Body of pancreas (tissue), 4 donors: Measurements from ENCODE around the gene AQP12B. TPM values are rescaled to one million over a fixed set of nuclear protein-coding genes. Genes with fewer than 3 reads are reported as not detected.

Experiments
- ATAC-seq: fragments of 150-250 bp; one replicate; pipeline ENCODE4 v1.9.1; 2016
- DNase-seq, 4 donors: peaks; one replicate each; pipeline ENCODE4 v3.0.0-alpha.2; 2019
- H3K27ac ChIP-seq, 4 donors: fragments of 200-600 bp; sonication (generic); 1 replicate in 3 of 4; 2 replicates in 1 of 4; pipeline versions ENCODE4 v1.5.1 to v1.6.1; 2016 to 2019; ENCODE audit warnings: mild to moderate bottlenecking in 1 of 4, mixed read lengths in 1 of 4, moderate library complexity in 1 of 4
- H3K27me3 ChIP-seq, 2 donors: fragments of 200-600 bp; sonication (generic); one replicate each; pipeline ENCODE4 v1.6.0; 2016; ENCODE audit warnings: mild to moderate bottlenecking in 1 of 2
- H3K36me3 ChIP-seq, 2 donors: fragments of 200-600 bp; sonication (generic); replicated peaks in 1 of 2; 2 replicates each; pipeline ENCODE4 v1.5.1; 2016; ENCODE audit warnings: low read depth in 2 of 2; ENCODE audit not compliant: insufficient read depth in 1 of 2
- H3K4me1 ChIP-seq: fragments of 200-600 bp; sonication (generic); one replicate; pipeline ENCODE4 v1.6.0; 2016
- H3K4me3 ChIP-seq, 2 donors: fragments of 200-600 bp; sonication (generic); 1 replicate in 1 of 2; 2 replicates in 1 of 2; pipeline ENCODE4 v1.5.1; 2016 to 2019
- H3K9me3 ChIP-seq, 3 donors: fragments of 200-600 bp; sonication (generic); 1 replicate in 2 of 3; 2 replicates in 1 of 3; pipeline ENCODE4 v1.5.1; 2016
- POLR2A ChIP-seq, 3 donors: fragments of 450-650 bp; IDR thresholded peaks; one replicate each; pipeline ENCODE4 v1.6.1; 2016; ENCODE audit warnings: antibody characterized with exemption in 3 of 3, mild to moderate bottlenecking in 2 of 3
- WGBS, 2 donors: methylation state at CpG; one replicate each; pipeline ENCODE4 v1.1.5; 2017; 5-methylcytosine and 5-hydroxymethylcytosine counted together
- intact Hi-C: fragments of 100-400 bp; cut with DNase I; formaldehyde crosslinking; loops from one replicate; pipeline ENCODE4 v1.15.1; 2023
- total RNA-seq, 2 donors: library from RNA; depleted of rRNA; stranded (reverse); fragments of >200 nt; gene quantifications; one replicate each; pipeline ENCODE4 v1.1.0, GENCODE V29; 2016
- TF ChIP-seq, protein P1 (sequence below), 7 experiments: fragments of 450-650 bp in 4 of 7; fragments of 200-600 bp in 3 of 7; sonication (generic) in 3 of 7; IDR thresholded peaks; one replicate each; pipeline ENCODE4 v1.5.1; 2016 to 2019; ENCODE audit warnings: antibody characterized with exemption in 7 of 7

The AQP12B gene
- total RNA-seq, 2 donors from 2014 or later: 328 to 392 TPM

DNA sequence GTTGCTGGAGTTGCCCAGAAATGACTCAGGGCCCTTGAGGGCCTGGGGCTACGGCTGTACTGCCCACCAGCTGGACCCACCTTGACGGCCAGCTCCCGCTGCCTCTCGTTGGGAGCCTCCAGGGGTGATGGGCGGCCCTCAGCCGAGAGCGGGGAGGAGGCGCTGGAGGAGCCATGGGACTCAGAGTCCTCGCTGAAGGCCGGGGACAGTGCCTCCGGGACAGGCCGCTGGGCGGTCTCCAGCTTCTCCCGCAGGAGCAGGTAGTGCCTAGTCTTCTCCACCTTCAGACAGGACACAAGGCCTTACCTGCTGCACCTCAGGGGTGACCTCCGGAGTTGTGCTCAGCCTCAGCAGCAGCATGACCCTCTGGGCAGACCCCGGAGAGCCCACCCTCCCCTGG lies 39.7 kb upstream of the AQP12B start:
- Histone ChIP-seq H3K9me3 (no peaks in the 10 kb centered on the region), H3K4me1 (no peaks in the 10 kb centered on the region), H3K27me3 (no peaks in the 10 kb centered on the region), H3K36me3 (no peaks in the 10 kb centered on the region), H3K4me3 (no peak overlapping the region), H3K27ac (no peak overlapping the region)
- intact Hi-C loops: no loop called here
- ATAC-seq: no peak
- 87% methylated on average over 16 of the region's 16 CpGs; no CpG with 5 or more reads in 1 of the 2 donors for WGBS, 2 donors
- DNase-seq: no peak
- TF ChIP-seq, protein P1, sequence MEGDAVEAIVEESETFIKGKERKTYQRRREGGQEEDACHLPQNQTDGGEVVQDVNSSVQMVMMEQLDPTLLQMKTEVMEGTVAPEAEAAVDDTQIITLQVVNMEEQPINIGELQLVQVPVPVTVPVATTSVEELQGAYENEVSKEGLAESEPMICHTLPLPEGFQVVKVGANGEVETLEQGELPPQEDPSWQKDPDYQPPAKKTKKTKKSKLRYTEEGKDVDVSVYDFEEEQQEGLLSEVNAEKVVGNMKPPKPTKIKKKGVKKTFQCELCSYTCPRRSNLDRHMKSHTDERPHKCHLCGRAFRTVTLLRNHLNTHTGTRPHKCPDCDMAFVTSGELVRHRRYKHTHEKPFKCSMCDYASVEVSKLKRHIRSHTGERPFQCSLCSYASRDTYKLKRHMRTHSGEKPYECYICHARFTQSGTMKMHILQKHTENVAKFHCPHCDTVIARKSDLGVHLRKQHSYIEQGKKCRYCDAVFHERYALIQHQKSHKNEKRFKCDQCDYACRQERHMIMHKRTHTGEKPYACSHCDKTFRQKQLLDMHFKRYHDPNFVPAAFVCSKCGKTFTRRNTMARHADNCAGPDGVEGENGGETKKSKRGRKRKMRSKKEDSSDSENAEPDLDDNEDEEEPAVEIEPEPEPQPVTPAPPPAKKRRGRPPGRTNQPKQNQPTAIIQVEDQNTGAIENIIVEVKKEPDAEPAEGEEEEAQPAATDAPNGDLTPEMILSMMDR (IDR thresholded peaks at IDR 0.05): no peak
- no peak for TF ChIP-seq POLR2A (IDR thresholded peaks at IDR 0.05)

DNA sequence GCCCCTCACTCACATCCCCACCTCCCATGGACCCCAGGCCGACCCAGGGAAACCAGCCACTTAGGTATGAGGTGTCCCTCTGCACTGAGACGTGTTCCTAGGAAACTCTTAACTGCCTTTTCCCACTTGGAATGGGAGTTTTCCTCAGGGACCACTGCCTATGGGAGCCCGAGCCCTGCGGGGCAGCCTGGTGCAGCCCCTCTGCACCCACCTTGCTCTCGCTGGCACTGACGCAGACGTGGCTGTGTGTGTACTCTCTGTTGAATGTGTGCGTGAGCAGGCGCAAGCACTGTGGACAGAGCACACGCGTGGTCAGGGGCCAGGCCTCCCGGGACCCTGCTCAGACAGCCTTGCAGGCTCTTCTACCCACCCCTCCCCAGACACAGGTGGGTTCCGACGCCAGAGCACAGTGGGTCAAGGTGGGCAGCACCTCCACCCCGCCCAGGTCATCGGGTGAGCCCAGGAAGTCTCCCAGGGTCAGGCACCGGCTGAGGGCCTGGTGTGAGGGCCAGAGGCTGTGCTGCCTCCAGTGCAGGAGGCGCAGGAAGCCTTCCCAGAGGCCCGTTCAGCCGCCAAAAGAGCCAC lies 39.0 kb upstream of the AQP12B start:
- DNase-seq (no peak), ATAC-seq (no peak)
- TF ChIP-seq, protein P1 (IDR thresholded peaks at IDR 0.05): no peak
- TF ChIP-seq POLR2A (IDR thresholded peaks at IDR 0.05): no peak
- H3K27ac ChIP-seq: no peak overlapping the region
- no peaks in the 10 kb centered on the region for H3K9me3 ChIP-seq
- intact Hi-C loops: no loop called here
- 88 to 89% methylated on average over 2 to 20 of the region's 20 CpGs for WGBS, 2 donors
- no peaks in the 10 kb centered on the region for H3K4me1 ChIP-seq
- H3K27me3 ChIP-seq: no peaks in the 10 kb centered on the region
- H3K36me3 ChIP-seq: no peaks in the 10 kb centered on the region
- no peak overlapping the region for H3K4me3 ChIP-seq

DNA sequence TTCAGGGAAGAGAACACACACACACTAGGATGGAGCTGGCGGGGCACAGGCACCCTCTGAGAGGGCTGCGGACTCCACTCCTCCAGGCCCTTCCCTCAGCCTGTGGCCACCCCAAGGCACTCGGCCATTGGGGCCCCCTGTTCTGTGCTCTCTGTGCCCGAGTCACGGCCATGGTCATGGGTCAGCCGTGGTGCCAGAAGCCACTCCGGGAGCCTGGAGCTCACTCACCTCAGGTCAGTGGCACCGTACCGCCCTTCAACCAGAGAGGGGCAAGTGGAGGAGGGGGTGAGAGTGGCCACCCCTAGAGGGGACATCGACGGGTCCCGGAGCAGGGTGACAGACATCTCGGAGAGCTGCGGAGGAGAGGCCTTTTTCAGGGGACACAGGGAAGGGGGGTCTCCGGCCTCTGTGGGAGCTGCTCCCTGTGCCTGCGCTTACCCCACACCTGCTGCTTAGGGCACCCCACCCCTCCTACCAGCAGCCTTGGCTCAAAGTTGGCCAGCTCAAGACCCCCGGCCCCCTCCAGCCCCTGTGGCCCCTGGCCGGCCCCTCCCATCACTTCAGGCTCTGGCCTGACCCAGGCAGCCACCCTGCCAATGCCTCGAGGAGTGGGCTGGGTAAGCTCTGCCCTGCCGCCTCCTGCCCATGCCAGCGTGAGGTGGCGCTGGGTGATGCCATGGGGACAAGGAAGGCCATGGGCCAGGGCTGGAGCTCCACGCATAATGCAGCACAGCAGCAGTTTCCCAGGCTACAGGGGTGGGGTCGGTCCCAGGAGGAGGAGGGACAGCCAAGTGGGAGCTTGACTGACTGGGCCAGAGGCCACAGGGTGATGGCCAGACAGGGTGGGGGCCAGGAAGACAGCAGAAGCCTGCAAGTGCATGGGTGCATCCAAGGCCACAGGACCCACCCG lies 38.3 kb upstream of the AQP12B start:
- no peak for DNase-seq
- no peak overlapping the region for H3K27ac ChIP-seq
- H3K4me3 ChIP-seq: no peak overlapping the region
- no peaks in the 10 kb centered on the region for H3K4me1 ChIP-seq
- ATAC-seq: no peak
- no peak for TF ChIP-seq POLR2A (IDR thresholded peaks at IDR 0.05)
- TF ChIP-seq, protein P1 (IDR thresholded peaks at IDR 0.05): no peak
- no peaks in the 10 kb centered on the region for H3K36me3 ChIP-seq
- intact Hi-C loops: no loop called here
- no peaks in the 10 kb centered on the region for H3K9me3 ChIP-seq
- 88 to 90% methylated on average over 5 to 18 of the region's 25 CpGs for WGBS, 2 donors
- H3K27me3 ChIP-seq: no peaks in the 10 kb centered on the region

DNA sequence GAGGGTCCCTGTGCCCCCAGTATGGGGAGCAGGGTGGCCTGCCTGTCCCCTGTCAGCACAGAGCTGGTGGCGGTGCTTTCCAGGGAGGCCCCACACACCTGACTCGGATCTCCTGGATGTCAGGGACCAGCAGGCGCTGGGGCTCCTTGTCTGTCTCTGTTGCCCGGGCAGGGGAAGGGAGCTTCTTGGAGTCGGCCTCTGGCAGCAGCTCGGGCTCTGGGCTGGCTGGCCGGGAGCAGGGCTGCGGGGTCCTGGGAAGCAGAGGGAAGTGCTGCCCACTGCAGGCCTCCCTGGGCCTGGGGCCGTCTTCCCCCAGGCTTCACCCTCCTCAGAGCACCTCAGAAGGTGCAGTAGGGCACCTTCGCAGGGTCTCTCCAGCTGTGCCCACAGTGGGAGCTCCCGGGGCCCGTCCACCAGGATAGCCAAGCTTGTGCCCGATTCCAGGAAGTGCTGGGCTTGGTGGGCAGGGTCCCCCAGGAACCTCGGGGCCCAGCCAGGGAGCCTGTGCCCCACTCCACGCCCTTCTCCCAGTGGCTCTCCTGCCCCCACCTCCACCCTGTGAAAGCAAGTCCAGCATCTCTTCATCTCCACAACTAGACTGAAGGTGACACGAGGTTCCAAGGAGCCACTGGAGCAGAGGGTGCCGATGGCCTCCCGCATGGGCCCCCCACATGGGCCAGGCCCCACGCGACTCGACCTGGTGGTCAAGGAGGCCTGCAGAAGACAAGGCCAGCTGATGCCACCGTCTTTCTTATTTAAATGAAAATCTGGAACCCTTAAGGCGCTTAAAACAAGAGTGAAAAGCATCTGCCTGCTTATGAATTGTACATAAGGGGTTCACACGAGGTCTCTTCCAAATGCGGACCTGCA lies 37.2 kb upstream of the AQP12B start:
- intact Hi-C loops: no loop called here
- Histone ChIP-seq H3K27me3 (no peaks in the 10 kb centered on the region), H3K27ac (no peak overlapping the region), H3K4me3 (no peak overlapping the region), H3K4me1 (peaks cover 7% of the 10 kb centered on the region), H3K36me3 (no peaks in the 10 kb centered on the region), H3K9me3 (no peaks in the 10 kb centered on the region)
- TF ChIP-seq, protein P1 (IDR thresholded peaks at IDR 0.05): no peak
- no peak for TF ChIP-seq POLR2A (IDR thresholded peaks at IDR 0.05)
- ATAC-seq: no peak
- WGBS, 2 donors: 84 to 87% methylated on average over 4 to 24 of the region's 25 CpGs
- no peak for DNase-seq
